Memory B cell (primary cell): ENCODE measurements around the gene ZNF831.

Experiments
- ATAC-seq: fragments of 150-1000 bp; cut with Tn5 transposase; 2 replicates; pipeline ENCODE4 v1.10.0; 2021; ENCODE audit warnings: low read depth, mild to moderate bottlenecking, moderate library complexity
- DNase-seq, 2 donors: peaks; one replicate each; pipeline ENCODE4 v3.0.0; 2022; ENCODE audit warnings: low spot score in 2 of 2
- H3K27ac Mint-ChIP-seq: one replicate; pipeline ENCODE4 v1.8.0; 2022; ENCODE audit warnings: mild to moderate bottlenecking, moderate library complexity, mixed read lengths
- H3K27me3 Mint-ChIP-seq: one replicate; pipeline ENCODE4 v1.8.0; 2022; ENCODE audit warnings: mixed read lengths
- H3K36me3 Mint-ChIP-seq: one replicate; pipeline ENCODE4 v1.8.0; 2022; ENCODE audit warnings: mild to moderate bottlenecking, mixed read lengths
- H3K4me1 Mint-ChIP-seq: one replicate; pipeline ENCODE4 v1.8.0; 2022; ENCODE audit warnings: mixed read lengths
- H3K4me3 Mint-ChIP-seq: one replicate; pipeline ENCODE4 v1.8.0; 2022; ENCODE audit warnings: mild to moderate bottlenecking, moderate library complexity, mixed read lengths
- H3K9me3 Mint-ChIP-seq: one replicate; pipeline ENCODE4 v1.8.0; 2022; ENCODE audit warnings: mixed read lengths

Gene ZNF831

GRCh38 chr20:59214606-59215547 is 51.3 kb downstream of the ZNF831 start:
- Mint-ChIP-seq H3K4me1 (no peaks in the 10 kb centered on the region), H3K4me3 (no peak overlapping the region), H3K27ac (no peak overlapping the region), H3K9me3 (no peaks in the 10 kb centered on the region), H3K27me3 (no peaks in the 10 kb centered on the region), H3K36me3 (peaks cover 7% of the 10 kb centered on the region)
- DNase-seq (no peak), ATAC-seq (no peak)

GRCh38 chr20:59217173-59217572 is 53.6 kb downstream of the ZNF831 start:
- H3K27me3 Mint-ChIP-seq, result no peaks in the 10 kb centered on the region
- ATAC-seq (no peak), DNase-seq (no peak)
- peaks cover 2% of the 10 kb centered on the region for H3K4me1 Mint-ChIP-seq
- peaks cover 4% of the 10 kb centered on the region for H3K36me3 Mint-ChIP-seq
- no peaks in the 10 kb centered on the region for H3K9me3 Mint-ChIP-seq
- no peak overlapping the region for H3K4me3 Mint-ChIP-seq
- H3K27ac Mint-ChIP-seq, result no peak overlapping the region

DNA sequence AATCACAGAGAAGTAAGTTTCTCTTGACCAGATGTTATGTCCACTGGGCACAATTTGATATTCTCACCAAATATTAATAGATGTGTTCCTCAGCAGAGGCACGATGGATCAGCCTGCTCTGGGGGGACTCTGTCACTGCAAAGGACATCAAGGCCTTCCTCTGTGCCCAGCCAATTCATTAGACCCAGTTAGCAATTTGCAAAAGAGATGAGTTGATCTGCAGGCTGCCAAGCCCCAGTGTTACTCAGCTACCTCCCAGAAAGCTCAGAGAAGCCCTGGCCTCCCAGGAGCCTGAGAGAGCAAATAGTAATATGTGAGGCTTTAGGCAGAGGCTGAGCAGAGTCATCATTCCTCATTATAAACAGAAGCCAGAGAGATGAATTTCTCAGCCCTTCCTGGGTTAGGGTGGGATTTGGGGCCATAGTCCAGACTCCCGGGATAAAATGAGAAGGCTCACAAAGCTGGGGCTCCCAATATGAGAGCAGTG is 54.2 kb downstream of the ZNF831 start:
- ATAC-seq (no peak), DNase-seq (no peak)
- no peak overlapping the region for H3K4me3 Mint-ChIP-seq
- H3K27me3 Mint-ChIP-seq, result peaks cover 1% of the 10 kb centered on the region
- no peaks in the 10 kb centered on the region for H3K9me3 Mint-ChIP-seq
- peaks cover 4% of the 10 kb centered on the region for H3K36me3 Mint-ChIP-seq
- peaks cover 4% of the 10 kb centered on the region for H3K4me1 Mint-ChIP-seq
- no peak overlapping the region for H3K27ac Mint-ChIP-seq

- DNase-seq (no peak), ATAC-seq (no peak)
- Mint-ChIP-seq H3K27ac (no peak overlapping the region), H3K9me3 (no peaks in the 10 kb centered on the region), H3K36me3 (peaks cover 4% of the 10 kb centered on the region), H3K4me1 (peaks cover 6% of the 10 kb centered on the region), H3K4me3 (no peak overlapping the region), H3K27me3 (peaks cover 4% of the 10 kb centered on the region)
Observed at GRCh38 chr20:59219211-59219610, 55.6 kb downstream of the ZNF831 start.

DNA sequence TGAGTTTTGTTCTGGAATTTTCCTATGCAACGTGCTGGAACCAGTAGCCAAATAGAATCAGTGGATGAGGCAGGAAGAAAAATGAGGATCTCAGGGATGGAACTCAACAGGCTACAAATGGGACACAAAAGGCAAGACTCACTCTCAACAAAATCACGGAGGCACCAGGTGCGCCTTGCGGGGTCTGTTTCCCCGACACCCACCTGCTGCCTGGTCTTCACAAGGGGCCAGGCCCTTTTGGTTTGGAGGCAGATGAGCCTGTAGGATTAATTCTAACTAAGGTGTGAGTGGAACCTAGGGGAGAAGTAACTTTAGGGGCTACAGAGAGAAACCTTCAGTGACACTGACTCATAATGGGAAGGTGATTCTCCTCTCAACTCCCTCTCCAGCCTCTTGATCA is 56.5 kb downstream of the ZNF831 start:
- Mint-ChIP-seq H3K4me1 (peaks cover 6% of the 10 kb centered on the region), H3K4me3 (no peak overlapping the region), H3K27me3 (peaks cover 6% of the 10 kb centered on the region), H3K9me3 (no peaks in the 10 kb centered on the region), H3K27ac (no peak overlapping the region), H3K36me3 (peaks cover 4% of the 10 kb centered on the region)
- DNase-seq (no peak), ATAC-seq (no peak)

DNA sequence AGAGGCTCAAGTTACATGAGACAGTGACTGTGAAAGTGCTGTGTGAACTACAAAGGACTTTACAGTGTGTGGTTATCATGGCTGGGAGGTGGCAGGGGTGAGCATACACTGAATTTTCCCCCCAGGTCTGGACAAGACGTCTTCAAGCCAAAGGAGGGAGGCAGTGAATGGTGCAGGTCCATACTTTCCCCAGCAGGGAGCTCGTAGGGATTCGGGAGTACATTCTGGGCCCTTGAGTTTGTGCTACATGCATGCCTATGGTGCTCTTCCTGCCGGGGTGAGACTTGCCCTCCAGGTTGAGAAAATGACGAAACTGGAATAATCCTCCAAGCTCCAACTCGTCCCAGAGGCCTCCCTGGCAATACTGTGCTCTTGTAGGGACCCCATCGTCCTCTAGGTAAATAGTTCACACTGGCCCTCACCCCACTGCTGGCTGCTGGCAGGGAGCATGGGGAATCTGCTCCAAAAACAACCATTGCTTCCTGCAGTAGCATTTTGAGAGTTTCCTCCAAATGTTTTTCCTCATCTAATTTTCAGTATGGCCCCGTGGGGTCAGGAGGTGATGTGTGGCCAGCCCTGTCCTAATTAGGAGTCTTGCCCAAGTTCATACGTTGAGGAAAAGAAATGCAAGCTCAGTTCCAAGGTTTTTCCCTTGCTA is 57.6 kb downstream of the ZNF831 start:
- Mint-ChIP-seq H3K9me3 (no peaks in the 10 kb centered on the region), H3K4me1 (peaks cover 6% of the 10 kb centered on the region), H3K27ac (no peak overlapping the region), H3K36me3 (peaks cover 4% of the 10 kb centered on the region), H3K4me3 (peak overlapping the region; percentile 37), H3K27me3 (peaks cover 6% of the 10 kb centered on the region)
- DNase-seq, result no peak
- no peak for ATAC-seq

DNA sequence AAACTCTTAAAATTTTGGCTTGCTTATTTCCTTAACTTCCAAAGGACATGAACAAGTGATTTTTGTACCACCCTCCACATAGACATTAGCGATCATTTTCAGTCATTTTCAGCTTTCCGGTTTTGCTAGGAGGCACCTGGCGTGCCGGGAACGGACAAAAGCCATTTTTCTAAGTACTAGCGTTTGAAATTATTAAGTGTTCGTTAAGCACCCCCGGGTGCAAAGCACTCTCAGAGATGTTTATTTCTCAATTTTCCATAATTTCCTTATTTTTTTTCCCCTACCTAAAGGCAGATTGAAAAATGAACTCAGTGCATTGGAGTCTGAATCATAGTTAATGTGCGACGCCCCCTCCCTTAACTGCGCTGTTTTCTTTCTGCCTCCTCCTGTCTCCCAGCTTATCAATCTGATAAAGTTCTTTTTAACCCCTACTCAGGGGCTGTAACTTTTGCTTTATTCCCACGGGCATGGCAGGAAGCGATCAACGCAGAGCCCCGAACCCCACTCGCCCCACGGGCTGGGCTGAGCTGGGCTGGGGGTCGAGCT is 58.2 kb downstream of the ZNF831 start:
- DNase-seq, result no peak
- Mint-ChIP-seq H3K4me3 (peak overlapping the region; percentile 65), H3K27ac (no peak overlapping the region), H3K4me1 (peaks cover 6% of the 10 kb centered on the region), H3K27me3 (peaks cover 6% of the 10 kb centered on the region), H3K9me3 (no peaks in the 10 kb centered on the region), H3K36me3 (peaks cover 1% of the 10 kb centered on the region)
- ATAC-seq, result peak; percentile 19

DNA sequence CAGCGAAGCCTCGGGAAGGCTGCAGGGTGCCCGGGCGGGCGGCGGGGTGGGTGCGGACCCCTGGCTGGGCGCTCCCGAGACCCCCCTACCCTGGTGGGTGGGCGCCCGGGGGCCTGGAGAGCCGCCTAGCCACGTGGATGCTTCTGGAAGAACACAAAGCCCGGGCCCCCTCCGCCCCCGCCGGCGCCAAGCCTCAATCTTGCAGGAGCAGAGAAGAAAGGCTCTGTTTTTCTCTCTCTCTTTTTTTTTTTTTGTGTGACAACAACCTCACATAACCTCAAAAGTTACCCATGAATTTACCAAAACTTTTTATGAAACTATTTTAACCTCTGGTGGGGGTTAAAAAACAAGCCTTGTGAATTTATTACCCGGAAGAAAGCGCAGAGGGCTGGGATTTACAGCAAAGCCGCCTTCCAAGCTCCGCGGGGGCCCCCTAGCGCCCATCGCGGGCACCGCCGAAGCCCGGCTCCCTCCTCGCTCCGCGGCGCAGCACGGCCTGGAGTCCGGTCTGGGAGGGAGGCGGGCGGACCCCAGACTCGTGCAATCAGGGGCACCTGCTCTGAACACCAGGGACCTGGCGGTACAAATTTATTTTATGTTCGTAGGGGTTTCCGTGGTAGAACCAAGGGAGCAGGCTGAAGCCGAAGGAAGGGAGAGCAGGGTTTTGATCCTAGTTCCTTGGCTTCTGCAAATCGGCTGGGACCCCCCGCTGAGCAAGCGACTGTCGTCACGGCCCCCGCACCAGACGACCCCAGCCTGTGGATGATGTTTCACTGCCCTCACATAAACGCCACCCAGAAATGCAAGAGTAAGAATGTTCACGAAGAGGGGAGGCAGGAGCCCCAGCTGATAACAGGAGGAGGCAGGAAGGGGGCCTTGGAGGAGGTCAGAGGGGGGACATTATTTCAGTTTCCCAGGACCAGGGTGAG is 58.9 kb downstream of the ZNF831 start:
- Mint-ChIP-seq H3K27ac (no peak overlapping the region), H3K9me3 (no peaks in the 10 kb centered on the region), H3K27me3 (peaks cover 6% of the 10 kb centered on the region), H3K36me3 (no peaks in the 10 kb centered on the region), H3K4me3 (peak overlapping the region; percentile 81), H3K4me1 (peaks cover 6% of the 10 kb centered on the region)
- DNase-seq (peak; percentile 80 to 90), ATAC-seq (peak; percentile 98)

DNA sequence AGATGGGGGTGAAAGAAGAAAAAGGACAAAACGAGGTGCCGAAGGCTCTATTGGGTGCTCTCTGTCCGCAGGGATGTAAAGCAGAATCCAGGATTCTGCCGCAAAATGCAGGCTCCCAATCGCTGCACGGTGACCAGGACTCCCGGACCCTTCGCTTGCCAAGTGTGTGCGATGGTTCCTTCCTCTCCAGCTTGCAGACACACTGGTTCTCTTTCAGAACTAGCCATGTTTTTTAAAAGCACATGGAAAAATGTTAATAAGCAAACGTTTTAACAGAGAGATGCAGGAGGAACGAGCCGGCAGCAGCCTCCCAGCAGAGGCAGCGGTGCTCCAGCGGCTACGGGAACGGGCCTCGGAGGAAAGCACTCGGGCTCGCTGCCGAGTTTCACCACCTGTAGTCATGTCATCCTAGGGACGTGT is 59.6 kb downstream of the ZNF831 start:
- peaks cover 6% of the 10 kb centered on the region for H3K27me3 Mint-ChIP-seq
- H3K27ac Mint-ChIP-seq, result no peak overlapping the region
- no peaks in the 10 kb centered on the region for H3K36me3 Mint-ChIP-seq
- H3K4me1 Mint-ChIP-seq, result peaks cover 6% of the 10 kb centered on the region
- DNase-seq, result no peak
- H3K9me3 Mint-ChIP-seq, result no peaks in the 10 kb centered on the region
- H3K4me3 Mint-ChIP-seq, result peak overlapping the region; percentile 2
- no peak for ATAC-seq

GRCh38 chr20:59223750-59224149 is 60.1 kb downstream of the ZNF831 start:
- peaks cover under 1% of the 10 kb centered on the region for H3K36me3 Mint-ChIP-seq

DNA sequence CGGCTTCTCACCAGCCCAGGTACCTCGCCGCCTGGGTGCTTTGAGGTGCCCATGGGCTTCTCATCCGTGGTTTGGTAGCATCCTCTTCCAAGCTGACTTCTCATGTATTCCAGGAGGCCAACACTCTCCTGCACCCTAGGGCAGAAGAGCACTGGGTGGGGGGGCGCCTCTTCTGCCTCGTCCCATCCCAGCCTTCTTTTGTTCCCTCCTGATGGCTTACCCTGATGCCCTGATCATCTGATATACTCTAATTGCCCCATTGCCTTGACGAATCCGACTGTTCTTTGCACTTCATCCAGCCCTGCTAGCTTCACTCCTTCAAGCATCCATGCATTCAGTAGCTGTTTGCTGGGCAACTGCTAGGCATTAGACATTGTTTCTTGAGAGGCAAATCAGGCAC is 60.6 kb downstream of the ZNF831 start:
- H3K36me3 Mint-ChIP-seq, result peaks cover 5% of the 10 kb centered on the region
- no peak for ATAC-seq
- H3K4me1 Mint-ChIP-seq, result peaks cover 6% of the 10 kb centered on the region
- H3K27me3 Mint-ChIP-seq, result peaks cover 6% of the 10 kb centered on the region
- H3K4me3 Mint-ChIP-seq, result no peak overlapping the region
- no peak overlapping the region for H3K27ac Mint-ChIP-seq
- DNase-seq, result no peak
- peaks cover 3% of the 10 kb centered on the region for H3K9me3 Mint-ChIP-seq

More at GRCh38 chr20:59223750-59224149, 60.1 kb downstream of the ZNF831 start:
- H3K27me3 Mint-ChIP-seq, result peaks cover 6% of the 10 kb centered on the region
- peaks cover 6% of the 10 kb centered on the region for H3K4me1 Mint-ChIP-seq
- ATAC-seq (no peak), DNase-seq (no peak)
- peaks cover under 1% of the 10 kb centered on the region for H3K9me3 Mint-ChIP-seq
- no peak overlapping the region for H3K27ac Mint-ChIP-seq
- no peak overlapping the region for H3K4me3 Mint-ChIP-seq

DNA sequence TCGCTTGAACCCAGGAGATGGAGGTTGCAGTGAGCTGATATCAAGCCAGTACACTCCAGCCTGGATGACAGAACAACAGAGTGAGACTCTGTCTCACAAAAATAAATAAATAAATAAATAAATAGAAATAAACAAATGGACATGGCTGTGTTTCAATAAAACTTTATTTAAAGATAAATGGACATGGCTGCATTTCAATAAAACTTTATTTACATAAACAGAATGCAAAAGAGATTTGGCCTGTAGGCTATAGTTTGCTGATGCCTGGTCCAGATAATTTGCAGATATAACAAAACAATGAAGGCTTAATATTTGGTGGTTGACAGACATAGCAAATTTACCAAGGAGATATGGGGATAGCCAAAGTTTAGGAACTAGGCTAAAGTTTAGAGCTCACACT is 66.8 kb downstream of the ZNF831 start:
- DNase-seq (no peak), ATAC-seq (no peak)
- H3K27me3 Mint-ChIP-seq, result no peaks in the 10 kb centered on the region
- no peak overlapping the region for H3K4me3 Mint-ChIP-seq
- H3K9me3 Mint-ChIP-seq, result peaks cover 3% of the 10 kb centered on the region
- peaks cover 10% of the 10 kb centered on the region for H3K36me3 Mint-ChIP-seq
- no peak overlapping the region for H3K27ac Mint-ChIP-seq
- H3K4me1 Mint-ChIP-seq, result no peaks in the 10 kb centered on the region

DNA sequence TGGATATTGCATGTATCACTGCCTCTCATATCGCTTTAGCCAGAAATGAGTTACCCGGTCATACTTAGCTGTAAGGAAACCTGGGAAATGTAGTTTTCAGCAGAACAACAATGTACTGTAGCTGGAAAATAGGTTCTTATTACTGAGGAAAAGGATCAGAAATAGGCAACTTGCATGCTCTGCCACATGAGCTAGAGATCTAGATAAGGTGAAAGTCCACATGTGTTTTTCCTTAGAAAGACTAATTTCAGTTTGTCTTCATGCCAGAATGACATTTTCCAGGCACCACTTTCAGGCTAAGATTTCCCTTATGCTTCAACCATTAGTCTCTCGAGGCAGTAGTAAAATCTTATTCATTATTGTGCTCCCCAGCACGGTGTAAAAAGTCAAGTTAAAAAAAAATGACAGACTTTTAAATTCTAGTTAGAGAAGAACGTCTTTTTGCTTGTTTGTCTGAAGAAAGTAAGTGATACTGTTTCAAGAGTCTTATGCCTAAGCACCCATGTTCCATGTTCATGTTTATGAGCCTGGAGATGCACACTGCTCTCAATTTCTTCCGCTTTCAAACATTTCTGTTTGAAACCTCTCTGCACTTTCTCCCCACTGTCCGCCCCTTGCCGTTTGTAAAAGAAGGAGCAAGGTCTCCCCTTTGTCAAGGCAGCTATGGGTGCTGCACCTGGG is 67.6 kb downstream of the ZNF831 start:
- H3K4me1 Mint-ChIP-seq, result no peaks in the 10 kb centered on the region
- H3K27ac Mint-ChIP-seq, result no peak overlapping the region
- ATAC-seq (no peak), DNase-seq (no peak)
- peaks cover 3% of the 10 kb centered on the region for H3K9me3 Mint-ChIP-seq
- no peaks in the 10 kb centered on the region for H3K27me3 Mint-ChIP-seq
- no peak overlapping the region for H3K4me3 Mint-ChIP-seq
- H3K36me3 Mint-ChIP-seq, result peaks cover 12% of the 10 kb centered on the region
